RWPE1 (cell line): ENCODE measurements around the gene XPO5.

Source experiments
- CTCF ChIA-PET: fragments of 350-600 bp; sonication (Branson Sonifier 250); formaldehyde crosslinking; extraction: SDS; loops from one replicate; lab custom pipeline; 2021; lab: Yijun Ruan, JAX
- POLR2A ChIA-PET: fragments of 400-600 bp; formaldehyde crosslinking; extraction: SDS; loops from one replicate; lab custom pipeline; 2020; ENCODE audit warnings: antibody characterized with exemption; ENCODE audit not compliant: low non-redundant PET; lab: Yijun Ruan, JAX
- DNase-seq: peaks from one replicate; pipeline ENCODE4 v3.0.0; 2012; ENCODE audit warnings: low spot score
- H3K27ac ChIP-seq: fragments of 450-650 bp; 2 replicates; pipeline ENCODE4 v1.5.1; 2017
- CTCF ChIP-seq: fragments of 450-650 bp; conservative IDR thresholded peaks from 2 replicates; pipeline ENCODE4 v1.5.1; 2017; ENCODE audit warnings: low read depth, mild to moderate bottlenecking

XPO5 gene

GRCh38 chr6:43516697-43517504 lies 58.9 kb downstream of the XPO5 start, which contains the start of the genes POLR1C and YIPF3:
TSS of gene POLR1C (plus strand) at chr6:43517089. CDS start at chr6:43517110, 21 bp downstream.
TSS of gene YIPF3 (minus strand) at chr6:43516926. CDS start at chr6:43516807, 119 bp downstream.
- POLR2A ChIA-PET = interaction anchor here (0.9 to 1.3 kb wide), 2 partner anchors 9 to 205 kb away, joined by 4 read pairs; no protein-coding TSS in a partner anchor
- DNase-seq = peak; percentile 98
- TF ChIP-seq CTCF = no peak
- H3K27ac ChIP-seq = peak within 1 kb of the TSS; percentile 80
- CTCF ChIA-PET = interaction anchor here (0.6 to 1.1 kb wide), 3 partner anchors 10 to 783 kb away, joined by 3 to 5 read pairs (median 3); no protein-coding TSS in a partner anchor

- TF ChIP-seq CTCF = no peak
- ChIA-PET POLR2A (interaction anchor here (0.9 to 1.3 kb wide), 2 partner anchors 9 to 205 kb away, joined by 4 read pairs; no protein-coding TSS in a partner anchor), CTCF (interaction anchor here (0.6 to 1.1 kb wide), 2 partner anchors 9 to 783 kb away, joined by 3 read pairs; no protein-coding TSS in a partner anchor)
- DNase-seq = no peak
- H3K27ac ChIP-seq = peak overlapping the region; percentile 80
Measured at GRCh38 chr6:43516367-43516696, 59.5 kb downstream of the XPO5 start.

- peak overlapping the region; percentile 80 for H3K27ac ChIP-seq
- POLR2A ChIA-PET = interaction anchor here (0.6 to 0.9 kb wide), 2 partner anchors 204 to 386 kb away, joined by 3 to 4 read pairs; no protein-coding TSS in a partner anchor
- TF ChIP-seq CTCF = no peak
- no peak for DNase-seq
- CTCF ChIA-PET = interaction anchor here (0.5 kb wide), 1 partner anchor 151 kb away, joined by 4 read pairs; no protein-coding TSS in a partner anchor
Measured at GRCh38 chr6:43515808-43516207, 60.0 kb downstream of the XPO5 start.

- DNase-seq = no peak
- ChIA-PET CTCF (no interaction called here), POLR2A (no interaction called here)
- peak overlapping the region; percentile 80 for H3K27ac ChIP-seq
- TF ChIP-seq CTCF = no peak
Measured at GRCh38 chr6:43511824-43512415, 63.9 kb downstream of the XPO5 start.

- ChIA-PET POLR2A (no interaction called here), CTCF (no interaction called here)
- DNase-seq = no peak
- H3K27ac ChIP-seq = peak overlapping the region; percentile 80
- no peak for TF ChIP-seq CTCF
Measured at GRCh38 chr6:43510827-43511163, 65.0 kb downstream of the XPO5 start.
